Activated CD4-positive, CD25-positive, alpha-beta regulatory T cell (primary cell): Measurements from ENCODE around the gene ARPC4.
A peak's percentile ranks its signal among the peaks of the same experiment; 100 is the strongest.
"Not testable (repeated sequence)": the region's sequence is repeated elsewhere in the genome, so short reads cannot be mapped to it uniquely, and the experiment has no call there.

Experiments used
- DNase-seq, 4 experiments: peaks; one replicate each; lab custom pipeline; 2025; lab: John Stamatoyannopoulos, UW

ARPC4 gene

DNA sequence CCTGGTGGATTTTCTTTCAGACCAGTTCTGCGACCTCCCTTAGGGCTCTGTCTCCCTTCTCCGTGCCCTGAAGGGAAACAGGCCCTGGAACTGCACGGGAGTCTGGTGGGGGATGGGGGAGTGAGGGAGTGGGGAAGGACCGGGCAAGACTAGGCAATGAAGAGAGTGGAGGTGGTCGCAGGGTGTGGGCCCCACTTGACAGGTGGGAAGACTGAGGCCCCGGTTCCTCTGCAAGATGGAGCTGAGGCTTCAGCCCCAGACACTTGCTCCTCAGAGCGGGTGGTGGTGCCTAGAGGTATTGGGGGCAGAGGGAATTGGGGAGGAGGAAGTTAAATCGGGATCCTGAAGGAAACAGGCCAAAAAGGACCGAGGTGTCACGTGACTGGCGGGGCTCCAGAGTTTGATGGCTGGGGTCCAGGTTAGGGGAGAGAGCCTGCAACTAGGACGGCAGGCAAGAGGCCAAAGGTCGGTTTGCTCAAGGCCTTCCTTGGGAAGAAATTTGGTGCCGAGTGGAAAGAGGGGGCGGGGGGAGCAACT, 22.5 kb upstream of the ARPC4 start:
- DNase-seq = no peak

DNA sequence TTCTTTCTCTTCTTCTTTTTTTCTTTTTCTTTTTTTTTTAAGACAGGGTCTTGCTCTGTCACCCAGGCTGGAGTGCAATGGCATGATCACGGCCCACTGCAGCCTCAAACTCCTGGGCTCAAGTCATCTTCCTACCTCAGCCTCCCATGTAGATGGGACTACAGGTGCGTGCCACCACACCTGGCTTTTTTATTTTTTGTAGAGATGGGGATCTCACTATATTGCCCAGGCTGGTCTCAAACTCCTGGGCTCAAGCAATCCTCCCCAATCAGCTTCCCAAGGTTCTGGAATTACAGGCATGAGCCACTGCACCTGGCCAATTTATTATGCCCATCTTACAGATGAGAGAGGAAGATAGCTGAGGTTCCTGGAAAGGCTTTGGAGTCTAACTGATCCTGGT, 21.9 kb upstream of the ARPC4 start:
- DNase-seq = not testable (repeated sequence)

DNA sequence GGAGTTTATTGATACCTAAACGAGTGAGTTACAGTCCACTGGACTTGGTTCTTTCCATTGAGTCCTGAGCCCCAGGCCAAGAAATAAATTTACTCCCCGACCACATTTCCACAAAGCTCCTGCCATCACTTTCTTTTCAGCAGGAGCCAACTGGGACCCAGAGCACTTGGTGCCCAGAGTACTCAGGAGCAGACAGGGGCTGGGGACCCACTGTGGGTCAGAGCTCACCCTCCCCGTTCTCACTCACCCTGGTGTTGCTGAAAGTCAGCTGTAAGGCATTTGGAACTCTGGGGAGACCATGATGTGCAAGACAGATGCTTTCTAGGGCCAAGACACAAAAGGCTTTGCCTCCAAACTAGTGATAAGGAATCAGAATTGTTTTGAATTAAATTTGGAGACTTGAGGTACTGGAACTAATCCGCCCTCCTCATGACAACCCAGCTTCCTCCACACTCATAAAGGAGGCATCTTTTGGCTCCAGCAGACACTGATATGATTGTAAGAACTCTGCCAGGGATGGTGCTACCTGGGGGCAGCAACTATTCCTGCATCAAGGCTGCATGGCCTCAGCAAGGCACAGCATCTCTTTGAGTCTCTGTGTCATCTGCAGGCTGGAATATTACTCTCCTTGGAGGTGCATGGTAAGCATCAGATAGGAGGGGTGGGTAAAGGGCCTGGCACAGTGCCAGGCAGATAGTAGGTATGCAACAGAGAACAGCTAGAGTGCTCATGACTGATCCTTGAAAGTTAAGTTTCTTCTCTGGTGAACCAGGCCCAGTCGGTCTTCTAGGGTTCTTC, 15.8 kb upstream of the ARPC4 start:
- no peak for DNase-seq

DNA sequence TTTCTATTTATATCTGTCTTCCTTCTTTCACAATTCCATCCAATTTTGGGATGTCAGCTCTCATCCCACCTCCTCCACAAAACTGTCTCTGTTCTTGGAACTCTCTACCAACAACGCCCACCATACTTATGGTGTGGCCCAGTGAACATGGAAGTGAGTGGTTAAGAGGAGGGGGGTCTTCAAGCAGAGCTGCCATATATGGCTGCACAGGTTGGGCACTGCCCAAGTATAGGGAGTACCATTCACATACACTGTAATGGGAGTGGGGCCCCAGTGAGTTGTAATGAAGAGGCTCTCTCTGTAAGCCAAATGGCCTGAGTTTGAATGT, 15.2 kb upstream of the ARPC4 start:
- no peak for DNase-seq

DNA sequence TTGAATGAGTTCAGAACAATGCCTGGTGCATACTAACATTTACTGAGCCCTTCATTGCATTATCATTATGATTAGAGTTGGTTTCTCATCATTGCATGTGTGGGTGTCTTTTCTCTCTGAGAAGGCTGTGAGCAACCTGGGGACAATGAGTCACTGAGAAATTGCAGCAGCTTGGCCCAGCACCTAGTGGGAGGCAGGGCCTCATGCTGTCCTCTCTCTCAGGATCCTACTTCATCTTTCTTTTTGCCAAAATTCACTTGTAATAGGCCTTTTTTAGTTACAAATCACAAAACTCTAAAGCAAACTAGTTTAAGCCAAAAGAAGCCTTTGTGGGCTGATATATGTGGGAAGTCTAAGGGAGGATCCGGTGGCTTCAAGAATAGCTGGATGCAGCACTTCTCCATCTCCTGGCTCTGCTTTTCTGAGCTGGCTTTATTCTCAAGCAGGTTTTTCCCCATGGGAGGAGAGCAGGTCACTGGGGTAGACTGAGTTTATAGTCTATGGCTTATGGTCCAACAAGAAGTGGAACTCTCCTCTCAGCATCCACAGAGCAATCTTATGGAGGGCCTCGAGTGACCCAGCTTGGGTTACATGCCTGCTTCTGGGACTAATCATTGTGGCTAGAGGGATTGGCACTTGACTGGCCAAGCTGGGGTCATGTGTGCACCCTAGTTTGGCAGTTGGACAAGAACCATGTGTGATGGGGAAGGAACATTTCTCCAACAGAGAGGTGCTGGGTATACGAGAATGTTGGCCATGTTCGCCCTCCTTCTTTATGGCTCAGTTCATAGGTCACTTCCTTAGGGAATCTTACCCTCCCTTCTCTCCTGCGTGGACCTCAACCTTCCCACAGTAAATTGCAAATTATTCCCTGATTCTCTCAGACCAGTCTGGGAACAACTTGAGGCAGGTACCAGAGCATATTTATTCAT, 14.5 kb upstream of the ARPC4 start:
- DNase-seq = peak in 1 of 4 experiments; percentile 19

DNA sequence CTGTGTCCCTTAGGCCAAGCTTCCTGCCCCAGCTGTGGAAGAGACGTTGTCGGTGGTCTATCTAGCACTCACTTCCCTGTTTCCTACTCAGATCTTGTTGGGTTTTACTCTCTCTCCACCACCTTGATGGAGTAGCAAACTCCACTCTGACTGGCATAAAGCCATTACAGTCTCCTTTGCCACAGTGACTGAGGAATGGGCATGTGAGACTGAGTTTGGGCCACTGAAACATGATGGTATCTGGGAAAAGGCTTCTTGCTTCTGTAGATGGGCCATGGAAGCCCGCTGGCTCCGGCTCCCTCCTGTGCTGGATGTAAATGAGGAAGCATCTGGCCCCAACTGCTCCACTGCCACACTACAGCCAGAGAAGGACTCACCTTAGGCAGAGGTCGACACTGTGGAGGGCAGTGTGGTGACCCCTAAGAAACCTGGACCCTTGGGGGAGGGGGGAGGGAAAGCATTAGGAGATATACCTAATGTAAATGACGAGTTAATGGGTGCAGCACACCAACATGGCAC, 13.7 kb upstream of the ARPC4 start:
- no peak for DNase-seq

DNA sequence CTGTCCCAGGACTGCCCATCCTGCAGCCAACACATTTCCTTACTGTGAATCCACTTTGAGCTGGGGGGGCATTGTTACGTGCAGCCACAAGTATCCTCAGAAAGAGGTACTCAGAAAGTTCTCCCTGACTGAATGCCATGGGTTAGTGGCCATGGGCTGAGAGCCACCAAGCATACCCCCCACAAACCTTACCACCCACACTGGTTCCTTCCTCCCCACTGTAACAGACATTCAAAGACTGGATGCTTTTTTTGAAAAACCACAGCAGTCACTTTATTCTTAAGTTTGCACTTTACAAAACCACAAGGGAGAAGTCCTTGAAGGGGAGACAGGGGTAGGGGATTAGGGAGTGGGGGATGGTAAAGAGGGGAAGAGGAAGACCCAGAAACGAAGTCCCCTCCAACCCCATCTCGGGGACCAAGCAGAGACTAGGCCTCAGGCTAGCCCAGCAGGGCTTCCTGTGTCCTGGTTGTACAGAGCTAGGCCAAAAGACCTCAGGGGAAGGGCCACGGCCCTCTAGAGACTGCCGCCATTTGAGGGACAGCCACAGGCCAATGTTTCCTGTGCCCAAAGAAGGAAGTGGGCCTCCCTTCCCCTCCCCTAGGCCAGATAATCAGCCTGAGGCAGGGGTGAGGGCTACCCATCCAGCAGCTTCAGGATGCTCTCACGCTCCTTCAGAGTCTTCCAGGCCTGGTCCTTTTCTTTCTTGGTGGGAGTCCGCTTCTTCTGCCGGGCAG, 13.0 kb upstream of the ARPC4 start:
- no peak for DNase-seq

DNA sequence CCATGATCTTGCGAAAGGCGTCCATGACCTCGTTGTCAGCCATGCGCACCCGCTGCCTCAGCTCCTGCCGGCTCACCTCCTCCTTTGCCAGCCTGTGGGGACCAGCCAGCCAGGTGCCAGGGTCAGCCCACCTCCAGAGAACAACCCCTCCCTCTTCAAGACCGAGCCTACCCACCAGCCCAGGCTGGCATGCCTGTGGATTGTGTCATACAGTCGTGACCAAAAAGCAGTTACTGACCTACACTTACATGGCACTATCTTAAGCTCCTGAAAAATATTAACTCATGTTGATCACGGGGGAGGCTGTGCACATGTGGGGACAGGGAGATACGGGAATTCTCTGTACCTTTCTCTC, 12.4 kb upstream of the ARPC4 start:
- no peak for DNase-seq

DNA sequence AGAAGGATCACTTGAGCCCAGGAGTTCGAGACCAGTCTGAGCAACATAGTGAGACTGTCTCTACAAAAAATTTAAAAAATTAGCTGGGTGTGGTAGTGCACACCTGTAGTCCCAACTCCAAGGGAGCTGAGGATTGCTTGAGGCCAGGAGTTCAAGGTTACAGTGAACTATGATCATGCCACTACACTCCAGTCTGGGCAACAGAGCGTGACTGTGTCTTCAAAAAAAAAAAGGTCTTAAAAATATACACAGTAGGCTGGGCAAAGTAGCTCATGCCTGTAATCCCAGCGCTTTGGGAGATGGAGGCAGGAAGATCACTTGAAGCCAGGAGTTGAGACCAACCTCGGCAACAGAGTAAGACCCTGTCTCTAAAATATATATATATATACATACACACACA, 12.0 kb upstream of the ARPC4 start:
- no peak for DNase-seq

DNA sequence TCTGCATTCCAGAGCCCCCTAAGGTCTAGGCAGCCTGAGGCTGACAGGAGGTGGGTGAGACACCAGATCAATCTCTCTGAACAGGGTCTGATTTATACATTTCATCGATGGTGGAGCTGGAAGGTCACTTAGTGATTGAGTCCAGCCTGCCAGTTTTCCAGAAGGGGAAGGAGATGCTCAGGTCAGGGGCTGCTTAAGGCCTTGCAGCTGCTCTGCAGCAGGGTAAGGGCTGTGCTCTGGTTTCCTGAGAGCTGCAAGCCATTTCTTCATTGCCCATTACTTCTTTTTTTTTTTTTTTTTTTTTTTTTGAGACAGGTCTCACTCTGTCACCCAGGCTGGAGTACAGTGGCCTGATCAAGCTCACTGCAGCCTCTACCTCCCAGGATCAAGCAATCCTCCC, 11.3 kb upstream of the ARPC4 start:
- no peak for DNase-seq

DNA sequence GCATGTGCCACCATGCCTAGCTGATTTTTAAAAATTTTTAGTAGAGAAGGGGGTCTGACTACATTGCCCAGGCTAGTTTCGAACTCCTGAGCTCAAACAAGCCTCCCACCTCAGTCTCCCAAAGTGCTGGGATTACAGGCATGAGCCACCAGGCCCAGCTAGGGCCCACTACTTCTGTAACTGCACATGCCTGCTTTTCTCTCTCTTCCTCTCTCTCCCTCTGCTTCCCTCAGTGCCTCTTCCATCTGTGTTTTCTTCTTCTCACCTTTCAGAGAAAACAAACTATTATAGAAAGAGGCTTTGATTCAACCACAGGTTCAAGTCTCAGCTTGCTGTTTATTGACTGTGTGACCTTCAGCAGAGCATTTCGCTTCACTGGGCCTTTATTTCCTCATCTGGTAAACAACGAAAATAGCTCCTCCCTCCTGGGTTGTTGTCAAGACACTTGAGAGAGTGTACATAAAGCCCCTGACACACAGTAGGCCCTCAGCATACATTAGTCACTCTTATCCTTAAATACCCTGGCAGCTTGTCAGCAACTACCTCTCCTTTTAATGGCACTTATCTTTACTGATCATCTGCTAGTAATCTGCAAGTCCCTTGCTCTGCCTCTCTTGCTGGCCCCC, 10.8 kb upstream of the ARPC4 start:
- DNase-seq = no peak

DNA sequence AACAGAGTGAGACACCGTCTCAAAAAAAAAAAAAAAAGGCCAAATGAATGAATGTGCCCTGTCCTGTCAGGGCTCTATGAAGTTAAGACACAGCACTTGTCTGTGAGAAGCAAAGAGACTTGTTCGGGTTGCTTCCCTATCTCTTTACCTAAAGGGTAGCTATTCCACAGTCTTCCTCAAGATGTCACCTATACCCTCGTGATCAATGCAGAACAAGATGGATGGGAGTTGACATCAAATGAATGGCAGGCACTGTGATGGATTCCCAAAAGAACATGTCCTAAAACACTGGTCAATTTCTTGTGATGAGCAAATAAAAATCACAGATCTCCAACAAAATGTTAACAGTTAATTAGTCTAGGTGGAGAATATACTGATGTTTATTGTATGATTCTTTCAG, 10.1 kb upstream of the ARPC4 start:
- DNase-seq = no peak

DNA sequence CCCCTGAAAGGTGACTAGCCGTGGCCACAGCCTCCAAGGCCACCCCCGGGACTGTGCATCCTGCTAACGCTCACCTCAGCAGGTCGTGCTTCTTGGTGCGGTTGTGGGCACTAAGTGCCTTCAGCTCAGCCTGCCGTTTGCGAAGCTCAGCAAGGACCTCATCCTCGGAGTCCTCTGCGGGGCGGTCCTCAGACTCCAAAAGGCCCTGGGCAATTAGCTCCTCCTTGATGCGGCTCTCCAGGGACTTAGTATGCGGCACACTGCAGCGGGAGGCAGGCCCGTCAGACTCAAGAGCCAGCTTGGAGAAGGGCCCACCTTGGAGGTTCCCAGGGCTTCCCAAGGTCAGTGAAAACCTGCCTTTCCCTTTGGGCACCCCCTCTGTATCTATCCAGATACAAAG, 8.9 kb upstream of the ARPC4 start:
- no peak for DNase-seq

DNA sequence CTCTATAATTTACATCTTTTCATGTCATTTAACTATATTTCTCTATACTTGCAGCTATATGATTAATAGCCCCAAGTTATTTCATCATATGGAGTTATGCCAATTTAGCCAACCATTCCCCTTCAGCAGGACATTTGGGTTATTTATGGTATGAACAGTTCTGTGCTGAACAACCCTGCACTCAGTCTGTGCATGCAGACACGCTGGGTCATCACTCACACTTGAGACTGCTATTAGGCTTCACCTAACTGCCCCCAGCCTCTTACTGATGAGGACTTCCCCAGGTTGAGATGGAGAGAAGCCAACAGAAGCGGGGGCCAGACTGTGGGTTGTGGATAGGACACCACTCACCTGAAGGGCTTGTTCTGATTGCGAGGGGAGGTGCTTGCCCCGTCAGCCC, 7.9 kb upstream of the ARPC4 start:
- no peak for DNase-seq

DNA sequence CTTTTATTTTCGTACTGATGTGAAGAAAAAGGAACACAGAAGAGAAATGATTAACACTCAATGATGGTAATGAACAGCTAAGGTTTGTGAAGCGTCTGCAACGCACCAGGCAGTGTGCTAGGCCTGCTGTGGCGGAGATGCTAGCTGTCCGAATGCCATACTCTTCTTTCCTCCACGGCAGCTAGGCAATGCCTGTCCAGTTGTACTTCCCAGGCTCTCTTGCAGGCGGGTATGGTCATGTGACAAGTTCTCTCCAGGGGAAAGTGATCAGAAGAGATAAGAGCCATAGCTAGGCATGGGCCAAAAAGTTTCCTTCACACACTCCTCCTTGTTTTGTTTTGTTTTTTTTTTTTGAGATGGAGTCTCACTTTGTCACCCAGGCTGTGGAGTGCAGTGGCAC, 7.3 kb upstream of the ARPC4 start:
- DNase-seq = no peak

DNA sequence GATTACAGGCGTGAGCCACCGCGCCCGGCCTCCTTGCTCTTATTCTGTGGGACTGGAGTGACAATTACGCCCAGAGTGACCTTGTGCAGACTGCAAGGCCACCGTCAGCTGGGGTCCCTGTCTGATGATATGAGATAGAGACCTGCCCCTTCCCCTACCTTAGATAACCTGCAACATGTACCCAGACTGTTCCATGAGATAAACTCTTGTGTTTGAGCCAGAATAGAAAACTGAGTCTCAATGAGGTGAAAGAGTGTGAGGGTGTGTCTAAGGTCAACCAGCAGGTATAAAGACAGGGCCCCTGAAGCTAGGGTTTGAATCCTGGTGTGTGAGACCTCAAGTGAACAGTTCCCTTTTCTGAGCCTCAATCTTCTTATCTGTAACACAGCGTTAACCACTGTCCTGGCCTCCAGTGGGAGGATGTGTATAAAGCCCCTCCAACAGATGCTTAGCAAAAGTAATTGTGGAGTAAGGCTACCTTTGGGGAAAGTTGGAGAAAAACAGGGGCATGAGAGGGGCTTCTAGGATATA, 6.6 kb upstream of the ARPC4 start:
- DNase-seq = no peak

DNA sequence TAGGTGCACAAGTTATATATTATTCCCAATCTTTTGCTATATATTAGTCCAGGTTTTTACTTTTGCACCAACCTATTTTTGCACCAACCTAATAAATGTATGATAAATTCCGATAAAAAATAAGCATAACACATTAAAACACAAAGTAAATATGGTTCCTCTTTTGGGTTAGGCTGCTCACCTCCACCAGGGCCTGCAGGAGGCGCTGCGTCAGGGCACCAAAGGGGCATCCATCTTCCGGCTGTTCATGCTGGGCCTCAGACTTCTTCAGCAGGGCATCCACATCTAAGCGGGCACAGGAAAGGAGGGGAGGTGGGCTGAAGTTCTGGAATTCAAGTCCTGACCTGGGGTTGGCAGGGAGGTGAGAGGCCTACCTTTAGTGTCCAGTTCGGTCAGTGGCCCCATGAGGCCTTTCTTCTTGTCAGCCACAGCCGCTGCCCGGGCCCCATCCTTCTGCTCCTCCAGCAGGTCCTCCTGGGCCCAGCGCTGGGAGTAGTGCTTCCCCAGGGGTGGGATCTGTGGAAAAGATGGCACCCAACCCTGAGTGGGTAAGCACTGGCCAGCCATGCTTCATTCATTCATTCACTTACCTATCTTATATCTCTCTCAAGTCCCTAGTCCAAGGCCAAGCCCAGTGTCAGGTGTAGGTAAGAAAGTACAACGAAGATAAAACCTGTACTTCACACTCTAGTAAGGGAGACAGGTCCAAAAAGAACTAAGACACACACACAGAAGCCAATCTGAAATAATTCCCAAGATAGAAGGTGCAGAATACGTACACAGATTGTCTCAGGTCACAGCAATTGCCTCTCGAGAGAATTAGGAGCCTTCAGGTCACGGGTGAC, 5.8 kb upstream of the ARPC4 start:
- DNase-seq = no peak

DNA sequence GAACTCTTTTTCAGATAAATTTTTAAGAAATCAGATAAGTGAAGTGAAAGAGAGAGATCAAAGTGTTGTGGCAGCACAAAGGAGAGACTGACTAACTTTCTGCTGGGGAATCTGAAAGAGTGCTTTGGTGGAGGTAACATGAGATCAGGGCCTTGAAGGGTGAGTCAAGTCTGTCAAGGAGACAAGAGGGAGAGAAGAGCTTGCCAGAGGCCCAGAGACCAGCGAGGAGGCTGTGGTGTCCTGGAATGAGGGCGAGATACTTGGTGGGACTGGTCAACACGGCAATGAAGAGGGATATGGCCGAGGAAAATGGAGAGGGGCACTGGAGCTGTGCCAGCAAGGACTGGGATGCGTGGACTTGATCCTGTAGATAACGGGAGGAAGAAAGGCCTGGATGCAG, 5.2 kb upstream of the ARPC4 start:
- DNase-seq = no peak

DNA sequence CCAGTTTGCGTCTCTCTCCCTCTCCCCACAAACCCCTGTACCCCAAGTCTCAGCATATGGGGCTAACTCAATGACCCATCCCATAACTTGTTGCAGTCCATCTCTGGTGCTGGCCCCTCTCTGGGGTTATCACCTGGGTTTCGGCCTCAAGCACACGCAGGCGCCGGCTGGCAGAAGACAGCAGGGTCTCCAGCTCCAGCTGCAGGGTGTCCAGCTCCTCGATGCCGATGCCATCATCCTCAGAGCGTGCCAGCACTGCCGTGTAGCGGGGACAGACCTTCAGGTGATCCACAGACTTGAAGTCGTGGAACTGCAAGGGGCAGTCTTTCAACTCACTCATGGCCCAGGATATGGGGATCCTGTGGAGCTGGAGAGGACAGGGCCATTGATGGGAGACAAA, 1.8 kb upstream of the ARPC4 start:
- no peak for DNase-seq

DNA sequence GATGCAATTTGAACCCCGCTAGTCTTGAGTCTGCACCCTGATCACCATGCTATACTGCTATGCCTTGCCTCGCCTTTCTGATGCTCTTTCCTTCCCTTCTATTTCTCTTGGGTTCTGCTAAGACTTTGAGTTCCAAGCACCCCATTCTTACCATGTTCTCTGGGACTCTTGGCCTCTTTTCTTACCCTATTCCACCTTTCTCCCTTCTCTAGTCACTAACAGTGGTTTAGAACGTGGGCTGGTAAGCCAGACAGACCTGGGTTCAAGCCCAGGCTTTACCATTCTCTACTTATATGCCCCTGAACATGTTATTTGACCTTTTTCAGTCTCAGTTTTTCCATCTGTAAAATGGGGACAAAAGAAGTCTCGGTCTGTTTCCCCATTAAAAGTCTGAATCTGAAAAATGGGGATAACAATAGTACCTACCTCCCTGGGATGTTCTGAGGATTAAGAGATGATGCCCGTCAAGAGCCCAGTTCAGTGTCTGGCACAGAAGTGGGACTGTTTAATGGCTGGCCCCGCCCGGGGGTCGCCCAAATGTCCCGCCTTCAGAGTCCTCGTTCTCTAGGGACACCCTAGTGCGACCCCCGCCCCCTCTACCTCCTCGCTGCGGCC, 985 bp upstream of the ARPC4 start:
- no peak for DNase-seq
